Ishikawa (cell line): ENCODE measurements around the gene CDS2.

Source experiments
- EP300 ChIP-seq: IDR thresholded peaks from 2 replicates; pipeline ENCODE4 v1.6.1; 2012; ENCODE audit warnings: borderline replicate concordance
- FOXM1 ChIP-seq: IDR thresholded peaks from 2 replicates; pipeline ENCODE4 v1.6.1; 2012; ENCODE audit warnings: low read depth, borderline replicate concordance
- MAX ChIP-seq: IDR thresholded peaks from 2 replicates; pipeline ENCODE4 v1.6.1; 2012
- REST ChIP-seq: IDR thresholded peaks from 2 replicates; pipeline ENCODE4 v1.6.1; 2012; ENCODE audit warnings: low read depth, mild to moderate bottlenecking
- USF1 ChIP-seq: IDR thresholded peaks from 2 replicates; pipeline ENCODE4 v1.6.1; 2012
- YY1 ChIP-seq: IDR thresholded peaks from 2 replicates; pipeline ENCODE4 v1.6.1; 2012; ENCODE audit warnings: low read depth

GRCh38 chr20:5077761-5078387 is 48.9 kb upstream of the CDS2 start:
- TF ChIP-seq MAX (no peak), YY1 (no peak), FOXM1 (no peak), REST (no peak), USF1 (no peak), EP300 (no peak)
